IPS-18c (cell line): ENCODE results near the gene CCDC171.
"Not testable (repeated sequence)": the region's sequence is repeated elsewhere in the genome, so short reads cannot be mapped to it uniquely, and the experiment has no call there.

ENCODE experiments used
- H3K4me3 ChIP-seq: 2 replicates; pipeline ENCODE4 v1.7.0; 2013; ENCODE audit warnings: low read depth, mild to moderate bottlenecking, low read length, moderate library complexity; ENCODE audit not compliant: insufficient read depth
- H3K9me3 ChIP-seq: one replicate; pipeline ENCODE4 v1.6.1; 2013; ENCODE audit warnings: mild to moderate bottlenecking, low read length, moderate library complexity; ENCODE audit not compliant: control insufficient read depth, insufficient read depth

The CCDC171 gene

GRCh38 chr9:15778861-15779260, 226.0 kb downstream of the CCDC171 start:
- Histone ChIP-seq H3K4me3 (no peak overlapping the region), H3K9me3 (no peaks in the 10 kb centered on the region)

GRCh38 chr9:15782106-15782505, 229.3 kb downstream of the CCDC171 start:
- no peaks in the 10 kb centered on the region for H3K9me3 ChIP-seq

GRCh38 chr9:15785584-15785983, 232.7 kb downstream of the CCDC171 start:
- H3K4me3 ChIP-seq: no peak overlapping the region
- no peaks in the 10 kb centered on the region for H3K9me3 ChIP-seq

More at GRCh38 chr9:15782106-15782505, 229.3 kb downstream of the CCDC171 start:
- H3K4me3 ChIP-seq: no peak overlapping the region

- no peak overlapping the region for H3K4me3 ChIP-seq
- H3K9me3 ChIP-seq: no peaks in the 10 kb centered on the region
Measured at GRCh38 chr9:15786616-15787015, 233.8 kb downstream of the CCDC171 start.

GRCh38 chr9:15810219-15810899, 257.5 kb downstream of the CCDC171 start:
- not testable (repeated sequence) for H3K9me3 ChIP-seq, H3K4me3 ChIP-seq

- H3K9me3 ChIP-seq: peaks cover 5% of the 10 kb centered on the region
- H3K4me3 ChIP-seq: no peak overlapping the region
Measured at GRCh38 chr9:15813076-15813475, 260.2 kb downstream of the CCDC171 start.

GRCh38 chr9:15824310-15824709, 271.5 kb downstream of the CCDC171 start:
- no peak overlapping the region for H3K4me3 ChIP-seq
- no peaks in the 10 kb centered on the region for H3K9me3 ChIP-seq

- Histone ChIP-seq H3K4me3 (no peak overlapping the region), H3K9me3 (no peaks in the 10 kb centered on the region)
Measured at GRCh38 chr9:15831384-15831783, 278.5 kb downstream of the CCDC171 start.

- Histone ChIP-seq H3K9me3 (no peaks in the 10 kb centered on the region), H3K4me3 (no peak overlapping the region)
Measured at GRCh38 chr9:15834541-15834940, 281.7 kb downstream of the CCDC171 start.

GRCh38 chr9:15837079-15837679, 284.3 kb downstream of the CCDC171 start:
- H3K4me3 ChIP-seq: no peak overlapping the region
- no peaks in the 10 kb centered on the region for H3K9me3 ChIP-seq

GRCh38 chr9:15842051-15842450, 289.2 kb downstream of the CCDC171 start:
- Histone ChIP-seq H3K4me3 (no peak overlapping the region), H3K9me3 (no peaks in the 10 kb centered on the region)

GRCh38 chr9:15843316-15843715, 290.5 kb downstream of the CCDC171 start:
- Histone ChIP-seq H3K4me3 (no peak overlapping the region), H3K9me3 (no peaks in the 10 kb centered on the region)

- no peak overlapping the region for H3K4me3 ChIP-seq
Measured at GRCh38 chr9:15843931-15844330, 291.1 kb downstream of the CCDC171 start.

GRCh38 chr9:15846611-15847010, 293.8 kb downstream of the CCDC171 start:
- H3K4me3 ChIP-seq: no peak overlapping the region
- no peaks in the 10 kb centered on the region for H3K9me3 ChIP-seq

More at GRCh38 chr9:15843931-15844330, 291.1 kb downstream of the CCDC171 start:
- H3K9me3 ChIP-seq: no peaks in the 10 kb centered on the region

GRCh38 chr9:15849871-15850270, 297.0 kb downstream of the CCDC171 start:
- Histone ChIP-seq H3K9me3 (no peaks in the 10 kb centered on the region), H3K4me3 (no peak overlapping the region)

GRCh38 chr9:15851766-15852165, 298.9 kb downstream of the CCDC171 start:
- no peak overlapping the region for H3K4me3 ChIP-seq
- no peaks in the 10 kb centered on the region for H3K9me3 ChIP-seq

GRCh38 chr9:15856591-15856990, 303.7 kb downstream of the CCDC171 start:
- no peak overlapping the region for H3K4me3 ChIP-seq
- no peaks in the 10 kb centered on the region for H3K9me3 ChIP-seq

- no peak overlapping the region for H3K4me3 ChIP-seq
- no peaks in the 10 kb centered on the region for H3K9me3 ChIP-seq
Measured at GRCh38 chr9:15867334-15867733, 314.5 kb downstream of the CCDC171 start.

GRCh38 chr9:15867988-15868387, 315.1 kb downstream of the CCDC171 start:
- H3K4me3 ChIP-seq: no peak overlapping the region
- H3K9me3 ChIP-seq: no peaks in the 10 kb centered on the region
